HEK293 (cell line): ENCODE measurements around the gene ZNF574.

Experiments used
- CTCF ChIA-PET: fragments of 350-600 bp; formaldehyde crosslinking; extraction: SDS; loops from one replicate; lab custom pipeline; 2021; ENCODE audit warnings: antibody characterized with exemption; lab: Yijun Ruan, JAX
- POLR2A ChIA-PET: fragments of 300-600 bp; formaldehyde crosslinking; extraction: SDS; loops from one replicate; lab custom pipeline; 2020; ENCODE audit warnings: antibody characterized with exemption, inconsistent platforms; lab: Yijun Ruan, JAX
- H3K27ac ChIP-seq: fragments of 200-500 bp; sonication (Bioruptor generic); 2 replicates; pipeline ENCODE4 v1.5.1; 2014; ENCODE audit warnings: low read depth, low read length, control low read depth, inconsistent platforms; ENCODE audit errors: extremely low read depth
- H3K36me3 ChIP-seq, 2 experiments: fragments of 200-500 bp in 1 of 2; sonication (Bioruptor generic) in 1 of 2; 1 replicate in 1 of 2; 2 replicates in 1 of 2; pipeline ENCODE4 v1.5.1; 2014 to 2017; ENCODE audit warnings: inconsistent platforms in 2 of 2, low read length in 2 of 2; ENCODE audit not compliant: control insufficient read depth in 2 of 2, insufficient read depth in 1 of 2
- H3K4me1 ChIP-seq: fragments of 200-500 bp; sonication (Bioruptor generic); 2 replicates; pipeline ENCODE4 v1.5.1; 2014; ENCODE audit warnings: mild to moderate bottlenecking, low read length, inconsistent platforms; ENCODE audit not compliant: control insufficient read depth, insufficient read depth
- H3K4me3 ChIP-seq: 2 replicates; pipeline ENCODE4 v1.5.1; 2011; ENCODE audit warnings: low read depth, mild to moderate bottlenecking, control low read depth, low read length, moderate library complexity
- H3K9me3 ChIP-seq: fragments of 200-500 bp; sonication (Bioruptor generic); 2 replicates; pipeline ENCODE4 v1.5.1; 2014; ENCODE audit warnings: low read depth, low read length, inconsistent platforms; ENCODE audit not compliant: control insufficient read depth, insufficient read depth
- KLF7 ChIP-seq: fragments of 450-650 bp; formaldehyde crosslinking; IDR thresholded peaks from 2 replicates; pipeline ENCODE4 v1.5.1; 2016; ENCODE audit warnings: missing biosample characterization, missing genetic modification characterization, borderline replicate concordance
- OSR2 ChIP-seq: fragments of 450-650 bp; formaldehyde crosslinking; IDR thresholded peaks from 2 replicates; pipeline ENCODE4 v1.5.1; 2016; ENCODE audit warnings: missing biosample characterization, missing genetic modification characterization
- SCRT2 ChIP-seq: fragments of 450-650 bp; formaldehyde crosslinking; IDR thresholded peaks from 2 replicates; pipeline ENCODE4 v1.5.1; 2016; ENCODE audit warnings: missing biosample characterization, missing genetic modification characterization
- ZFHX2 ChIP-seq: fragments of 450-650 bp; formaldehyde crosslinking; conservative IDR thresholded peaks from 2 replicates; pipeline ENCODE4 v1.5.1; 2016; ENCODE audit warnings: missing biosample characterization, missing genetic modification characterization
- ZNF121 ChIP-seq: fragments of 450-650 bp; formaldehyde crosslinking; IDR thresholded peaks from 2 replicates; pipeline ENCODE4 v1.5.1; 2016; ENCODE audit warnings: missing biosample characterization, missing genetic modification characterization
- ZNF239 ChIP-seq: fragments of 450-650 bp; formaldehyde crosslinking; IDR thresholded peaks from 2 replicates; pipeline ENCODE4 v1.5.1; 2016; ENCODE audit warnings: missing biosample characterization, missing genetic modification characterization
- ZNF248 ChIP-seq: fragments of 450-650 bp; formaldehyde crosslinking; IDR thresholded peaks from 2 replicates; pipeline ENCODE4 v1.5.1; 2017; ENCODE audit warnings: missing biosample characterization, missing genetic modification characterization
- ZNF302 ChIP-seq: fragments of 450-650 bp; formaldehyde crosslinking; IDR thresholded peaks from 2 replicates; pipeline ENCODE4 v1.5.1; 2016; ENCODE audit warnings: missing biosample characterization, missing genetic modification characterization, low read depth
- ZNF423 ChIP-seq: fragments of 450-650 bp; formaldehyde crosslinking; IDR thresholded peaks from 2 replicates; pipeline ENCODE4 v1.5.1; 2016; ENCODE audit warnings: missing biosample characterization, missing genetic modification characterization
- ZNF558 ChIP-seq: fragments of 450-650 bp; formaldehyde crosslinking; IDR thresholded peaks from 2 replicates; pipeline ENCODE4 v1.5.1; 2016; ENCODE audit warnings: missing biosample characterization, missing genetic modification characterization
- ZNF701 ChIP-seq: fragments of 450-650 bp; formaldehyde crosslinking; IDR thresholded peaks from 2 replicates; pipeline ENCODE4 v1.5.1; 2016; ENCODE audit warnings: missing biosample characterization, missing genetic modification characterization
- ZNF791 ChIP-seq: fragments of 450-650 bp; formaldehyde crosslinking; IDR thresholded peaks from 2 replicates; pipeline ENCODE4 v1.5.1; 2016; ENCODE audit warnings: missing biosample characterization, missing genetic modification characterization
- TF ChIP-seq, protein P1 (sequence below): fragments of 450-650 bp; formaldehyde crosslinking; IDR thresholded peaks from 2 replicates; pipeline ENCODE4 v1.5.1; 2016; ENCODE audit warnings: missing biosample characterization, missing genetic modification characterization
- TF ChIP-seq, protein P2 (sequence below): fragments of 450-650 bp; formaldehyde crosslinking; IDR thresholded peaks from 2 replicates; pipeline ENCODE4 v1.5.1; 2017; ENCODE audit warnings: missing biosample characterization, mild to moderate bottlenecking, missing genetic modification characterization, moderate library complexity
- TF ChIP-seq, protein P3 (sequence below): fragments of 450-650 bp; formaldehyde crosslinking; IDR thresholded peaks from 2 replicates; pipeline ENCODE4 v1.5.1; 2017; ENCODE audit warnings: missing biosample characterization, missing genetic modification characterization

ZNF574 gene

DNA sequence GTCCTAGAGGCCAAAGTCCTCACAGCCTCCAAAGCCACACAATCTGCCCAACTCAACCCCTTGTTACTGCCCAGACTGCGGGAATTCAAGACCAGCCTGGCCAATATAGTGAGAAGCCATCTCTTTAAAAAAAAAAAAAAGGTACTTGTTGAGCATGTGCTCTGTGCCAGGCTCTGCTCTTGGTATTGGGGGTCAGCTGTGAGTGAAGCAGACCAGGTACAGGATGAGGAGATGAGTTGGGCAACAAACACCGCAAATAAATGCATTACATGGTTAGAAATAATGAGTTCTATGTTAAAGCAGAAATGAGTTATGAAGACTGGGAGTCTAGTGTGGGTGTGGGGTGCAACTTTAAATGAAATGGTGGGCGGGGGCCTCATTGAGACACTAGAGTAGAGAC, 15.8 kb upstream of the ZNF574 start:
- Histone ChIP-seq H3K27ac (no peak overlapping the region), H3K4me1 (no peaks in the 10 kb centered on the region), H3K4me3 (no peak overlapping the region), H3K36me3 (no peaks in the 10 kb centered on the region), H3K9me3 (no peaks in the 10 kb centered on the region)
- CTCF ChIA-PET = interaction anchor here (1.0 to 3.2 kb wide), 2 partner anchors 31 to 37 kb away, joined by 3 to 15 read pairs; no protein-coding TSS in a partner anchor
- POLR2A ChIA-PET = interaction anchor here (1.1 kb wide), 1 partner anchor 16 kb away, joined by 3 read pairs; the partner anchor contains the start of gene ZNF574
- TF ChIP-seq ZNF423 (tag by site-specific recombination) (no peak), SCRT2 (peak; percentile 66)

DNA sequence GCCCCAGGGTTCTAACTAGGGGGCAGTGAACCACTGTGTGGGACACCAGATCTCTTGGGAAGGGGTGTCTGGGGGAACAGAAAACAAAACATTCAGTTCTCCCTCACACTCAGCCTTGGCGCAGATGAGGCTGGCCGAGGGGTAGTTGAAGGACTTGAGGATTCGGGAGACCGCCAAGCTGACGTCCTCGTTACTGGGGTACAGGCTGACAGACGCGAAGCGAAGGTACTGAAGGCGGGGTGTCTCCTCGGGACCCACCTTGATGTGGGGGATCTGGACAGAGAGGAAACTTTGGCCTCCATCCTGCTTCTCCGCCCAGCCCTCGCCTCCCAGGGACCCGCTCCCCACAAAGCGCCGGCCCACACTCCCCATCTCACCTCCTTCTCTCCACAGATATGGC, 13.6 kb upstream of the ZNF574 start:
- no peak overlapping the region for H3K27ac ChIP-seq
- no peak overlapping the region for H3K4me3 ChIP-seq
- no peaks in the 10 kb centered on the region for H3K9me3 ChIP-seq
- CTCF ChIA-PET = interaction anchor here (0.9 kb wide), 1 partner anchor 34 kb away, joined by 3 read pairs; no protein-coding TSS in a partner anchor
- no peaks in the 10 kb centered on the region for H3K4me1 ChIP-seq
- POLR2A ChIA-PET = no interaction called here
- no peaks in the 10 kb centered on the region for H3K36me3 ChIP-seq
- TF ChIP-seq KLF7 (tag by site-specific recombination) (no peak), ZNF701 (tag by site-specific recombination) (no peak), OSR2 (no peak), ZNF791 (no peak), ZNF302 (tag by site-specific recombination) (no peak), ZNF558 (tag by site-specific recombination) (no peak), ZFHX2 (tag by site-specific recombination) (no peak), ZNF248 (tag by site-specific recombination) (no peak)
- TF ChIP-seq, protein P1, sequence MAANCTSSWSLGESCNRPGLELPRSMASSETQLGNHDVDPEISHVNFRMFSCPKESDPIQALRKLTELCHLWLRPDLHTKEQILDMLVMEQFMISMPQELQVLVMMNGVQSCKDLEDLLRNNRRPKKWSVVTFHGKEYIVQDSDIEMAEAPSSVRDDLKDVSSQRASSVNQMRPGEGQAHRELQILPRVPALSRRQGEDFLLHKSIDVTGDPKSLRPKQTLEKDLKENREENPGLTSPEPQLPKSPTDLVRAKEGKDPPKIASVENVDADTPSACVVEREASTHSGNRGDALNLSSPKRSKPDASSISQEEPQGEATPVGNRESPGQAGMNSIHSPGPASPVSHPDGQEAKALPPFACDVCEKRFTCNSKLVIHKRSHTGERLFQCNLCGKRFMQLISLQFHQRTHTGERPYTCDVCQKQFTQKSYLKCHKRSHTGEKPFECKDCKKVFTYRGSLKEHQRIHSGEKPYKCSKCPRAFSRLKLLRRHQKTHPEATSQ = no peak
- TF ChIP-seq, protein P2, sequence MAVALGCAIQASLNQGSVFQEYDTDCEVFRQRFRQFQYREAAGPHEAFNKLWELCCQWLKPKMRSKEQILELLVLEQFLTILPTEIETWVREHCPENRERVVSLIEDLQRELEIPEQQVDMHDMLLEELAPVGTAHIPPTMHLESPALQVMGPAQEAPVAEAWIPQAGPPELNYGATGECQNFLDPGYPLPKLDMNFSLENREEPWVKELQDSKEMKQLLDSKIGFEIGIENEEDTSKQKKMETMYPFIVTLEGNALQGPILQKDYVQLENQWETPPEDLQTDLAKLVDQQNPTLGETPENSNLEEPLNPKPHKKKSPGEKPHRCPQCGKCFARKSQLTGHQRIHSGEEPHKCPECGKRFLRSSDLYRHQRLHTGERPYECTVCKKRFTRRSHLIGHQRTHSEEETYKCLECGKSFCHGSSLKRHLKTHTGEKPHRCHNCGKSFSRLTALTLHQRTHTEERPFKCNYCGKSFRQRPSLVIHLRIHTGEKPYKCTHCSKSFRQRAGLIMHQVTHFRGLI = no peak

DNA sequence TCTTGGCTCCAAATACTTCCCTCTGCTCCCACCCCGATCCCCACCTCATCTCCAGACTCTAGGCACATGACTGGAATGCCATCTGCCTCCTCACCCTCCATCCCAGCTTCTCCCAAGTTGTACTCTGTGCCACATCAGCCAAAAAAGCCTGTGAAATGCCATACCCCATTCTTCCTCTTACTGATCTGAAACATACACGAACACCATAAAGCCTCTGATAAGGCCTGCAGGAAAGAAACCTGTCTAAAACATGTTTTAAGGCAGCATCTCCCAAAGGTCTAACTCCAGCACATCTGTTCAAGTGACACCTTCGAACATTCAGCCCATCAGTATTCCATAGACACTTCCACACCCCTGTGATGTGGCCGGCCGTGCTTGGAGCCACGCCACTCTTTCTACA, 11.5 kb upstream of the ZNF574 start:
- Histone ChIP-seq H3K4me1 (no peaks in the 10 kb centered on the region), H3K36me3 (no peaks in the 10 kb centered on the region), H3K4me3 (no peak overlapping the region), H3K27ac (no peak overlapping the region), H3K9me3 (no peaks in the 10 kb centered on the region)
- TF ChIP-seq ZNF558 (tag by site-specific recombination) (no peak), ZNF121 (tag by site-specific recombination) (no peak), ZNF239 (tag by site-specific recombination) (peak; percentile 96)
- TF ChIP-seq, protein P3, sequence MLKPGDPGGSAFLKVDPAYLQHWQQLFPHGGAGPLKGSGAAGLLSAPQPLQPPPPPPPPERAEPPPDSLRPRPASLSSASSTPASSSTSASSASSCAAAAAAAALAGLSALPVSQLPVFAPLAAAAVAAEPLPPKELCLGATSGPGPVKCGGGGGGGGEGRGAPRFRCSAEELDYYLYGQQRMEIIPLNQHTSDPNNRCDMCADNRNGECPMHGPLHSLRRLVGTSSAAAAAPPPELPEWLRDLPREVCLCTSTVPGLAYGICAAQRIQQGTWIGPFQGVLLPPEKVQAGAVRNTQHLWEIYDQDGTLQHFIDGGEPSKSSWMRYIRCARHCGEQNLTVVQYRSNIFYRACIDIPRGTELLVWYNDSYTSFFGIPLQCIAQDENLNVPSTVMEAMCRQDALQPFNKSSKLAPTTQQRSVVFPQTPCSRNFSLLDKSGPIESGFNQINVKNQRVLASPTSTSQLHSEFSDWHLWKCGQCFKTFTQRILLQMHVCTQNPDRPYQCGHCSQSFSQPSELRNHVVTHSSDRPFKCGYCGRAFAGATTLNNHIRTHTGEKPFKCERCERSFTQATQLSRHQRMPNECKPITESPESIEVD (tag by site-specific recombination) = no peak
- CTCF ChIA-PET = interaction anchor here (0.6 to 2.8 kb wide), 5 partner anchors 9 to 44 kb away, joined by 3 to 8 read pairs (median 5); no protein-coding TSS in a partner anchor
- POLR2A ChIA-PET = no interaction called here
